ENCODE data around the gene AIF1L. TPM values are rescaled to one million over a fixed set of nuclear protein-coding genes. Genes with fewer than 3 reads are reported as not detected.
A peak's percentile ranks its signal among the peaks of the same experiment; 100 is the strongest.

The AIF1L gene
- total and polyA plus RNA-seq, 2 of the 4 experiments (the other 2 are of a cell fraction): 0.18 to 0.19 TPM

GRCh38 chr9:131116281-131117120 lies 20.2 kb downstream of the AIF1L start (continued):
- TF ChIP-seq RCOR1 (IDR thresholded peaks at IDR 0.05; ENCODE audit: insufficient replicate concordance, low read length): no peak

- no peak overlapping the region for H3K27ac ChIP-seq (ENCODE audit: insufficient read depth, low read length)
- no TSS peak for BruUV-seq (replicated peaks)
- 44% methylated on average over 3 of the region's 13 CpGs; no CpG with 5 or more reads in 1 of the 2 experiments for WGBS, 2 experiments (ENCODE audit: extremely low coverage in 2 of 2, insufficient read length in 1 of 2)
- H2BK5ac ChIP-seq (ENCODE audit: low read depth, low read length, poor library complexity, severe bottlenecking): no peak overlapping the region
- no peak overlapping the region for H2BK20ac ChIP-seq (ENCODE audit: low read depth, low read length)
- H3K23ac ChIP-seq (ENCODE audit: low read depth, low read length): no peak overlapping the region
- H2BK15ac ChIP-seq (ENCODE audit: low read depth, low read length): no peak overlapping the region
- intact Hi-C loops (cut with micrococcal nuclease): no loop called here
- no peak overlapping the region for H3K4me2 ChIP-seq (ENCODE audit: low read depth, low read length)
- H3K14ac ChIP-seq (replicated peaks; ENCODE audit: low read depth, low read length): no peak overlapping the region
- H3K4me3 ChIP-seq (ENCODE audit: insufficient read depth, low read depth, low read length): no peak overlapping the region
- ATAC-seq (ENCODE audit: low read depth): no peak
- H4K91ac ChIP-seq (ENCODE audit: insufficient read depth, low read depth, low read length): no peak overlapping the region
- ChIA-PET POLR2A (ENCODE audit: unreplicated experiment) (no interaction called here), CTCF (interaction anchor here (0.7 kb wide), 1 partner anchor 8 kb away, joined by 3 read pairs; no protein-coding TSS in a partner anchor)
- no peaks in the 10 kb centered on the region for H3K79me1 ChIP-seq (ENCODE audit: low read depth in 1 of 2, low read length in 2 of 2)
- H4K8ac ChIP-seq (ENCODE audit: low read depth in 2 of 2, low read length in 2 of 2): no peak overlapping the region
- peak overlapping the region; percentile 58 for H2AFZ ChIP-seq (replicated peaks; ENCODE audit: low read length, poor library complexity)
- H4K20me1 ChIP-seq (ENCODE audit: insufficient read depth, low read length): no peaks in the 10 kb centered on the region; the same call in 1 of the 2 replicates
- H3K56ac ChIP-seq (ENCODE audit: extremely low read depth, insufficient read depth, low read length): no peak overlapping the region
- H2AK5ac ChIP-seq (ENCODE audit: low read depth, low read length): no peak overlapping the region
- no peaks in the 10 kb centered on the region for H3K36me3 ChIP-seq (ENCODE audit: control insufficient read depth, insufficient read depth, low read length)
- no peak overlapping the region for H2AK9ac ChIP-seq (replicated peaks; ENCODE audit: low read depth, low read length, poor library complexity)
- no peak overlapping the region for H3K18ac ChIP-seq (ENCODE audit: low read depth, low read length)
- no peaks in the 10 kb centered on the region for H3K4me1 ChIP-seq (ENCODE audit: control insufficient read depth, insufficient read depth, low read length)
- in situ Hi-C loops (cut with MboI; ENCODE audit: low sequenced_read_pairs): no loop called here
- dilution Hi-C loops (cut with HindIII; ENCODE audit: low sequenced_read_pairs, unreplicated experiment): no loop called here
- H2BK120ac ChIP-seq (ENCODE audit: low read depth, low read length): no peak overlapping the region
- H3K4ac ChIP-seq (ENCODE audit: low read depth, low read length): no peak overlapping the region
- H4K5ac ChIP-seq (ENCODE audit: low read depth, low read length): no peak overlapping the region
- peaks cover 27% of the 10 kb centered on the region for H3K27me3 ChIP-seq (ENCODE audit: control insufficient read depth, insufficient read depth, low read length)
- H3K9me1 ChIP-seq (ENCODE audit: insufficient read depth, low read length): no peaks in the 10 kb centered on the region
- TF ChIP-seq CHD1 (IDR thresholded peaks at IDR 0.05; ENCODE audit: low read depth, low read length) (no peak), SMC3 (IDR thresholded peaks at IDR 0.05; ENCODE audit: low read depth, low read length) (no peak)
- H3K9me3 ChIP-seq (ENCODE audit: control insufficient read depth, insufficient read depth, low read length): no peaks in the 10 kb centered on the region
- no peak for DNase-seq
- no peak overlapping the region for H3K9ac ChIP-seq (ENCODE audit: low read depth, low read length)
Measured at GRCh38 chr9:131117121-131117761, 20.9 kb downstream of the AIF1L start.

Measured in IMR-90 (cell line).